NCI-H1436 treated with DMSO at 0.1 percent for 48 hours (cell line): Measurements from ENCODE around the gene NPIPA3.
"Not testable (repeated sequence)": the region's sequence is repeated elsewhere in the genome, so short reads cannot be mapped to it uniquely, and the experiment has no call there.

Experiments used
- DNase-seq: peaks from one replicate; lab custom pipeline; 2025; lab: John Stamatoyannopoulos, UW

The NPIPA3 gene

GRCh38 chr16:14742273-14743128 lies 39.3 kb downstream of the NPIPA3 start, which contains the start of gene NPIPA2:
TSS of gene NPIPA2 (plus strand) at chr16:14742533. CDS start at chr16:14748066, 5,533 bp downstream.
- not testable (repeated sequence) for DNase-seq

GRCh38 chr16:14773654-14774053 lies 70.4 kb downstream of the NPIPA3 start:
- not testable (repeated sequence) for DNase-seq

- not testable (repeated sequence) for DNase-seq
Measured at GRCh38 chr16:14775624-14776023, 72.4 kb downstream of the NPIPA3 start.
